HG02759 (cell line): Measurements from ENCODE around the gene EXOC4.

Source experiments
- ATAC-seq: cut with Tn5 transposase; IDR thresholded peaks from one replicate; pipeline ENCODE4 v1.9.1; 2021; ENCODE audit warnings: mild to moderate bottlenecking, moderate library complexity; ENCODE audit not compliant: unreplicated experiment

EXOC4 gene

DNA sequence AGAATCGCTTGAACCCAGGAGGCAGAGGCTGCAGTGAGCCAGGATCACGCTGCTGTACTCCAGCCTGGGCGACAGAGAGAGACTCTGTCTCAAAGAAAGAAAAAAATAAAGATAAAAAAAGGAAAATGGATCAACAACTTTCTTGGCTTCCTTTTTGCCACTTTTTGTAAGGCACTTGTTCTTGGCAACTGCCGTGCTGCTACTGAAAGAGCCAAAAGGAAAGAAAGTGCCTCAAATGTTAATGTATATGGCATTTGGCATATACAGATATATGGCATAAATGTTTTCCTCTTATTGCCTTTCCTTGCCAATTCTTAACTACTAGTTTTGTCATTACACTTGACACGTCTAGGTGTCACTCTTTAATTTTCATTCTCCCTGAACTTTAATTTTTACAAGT lies 480.5 kb downstream of the EXOC4 start:
- no peak for ATAC-seq

DNA sequence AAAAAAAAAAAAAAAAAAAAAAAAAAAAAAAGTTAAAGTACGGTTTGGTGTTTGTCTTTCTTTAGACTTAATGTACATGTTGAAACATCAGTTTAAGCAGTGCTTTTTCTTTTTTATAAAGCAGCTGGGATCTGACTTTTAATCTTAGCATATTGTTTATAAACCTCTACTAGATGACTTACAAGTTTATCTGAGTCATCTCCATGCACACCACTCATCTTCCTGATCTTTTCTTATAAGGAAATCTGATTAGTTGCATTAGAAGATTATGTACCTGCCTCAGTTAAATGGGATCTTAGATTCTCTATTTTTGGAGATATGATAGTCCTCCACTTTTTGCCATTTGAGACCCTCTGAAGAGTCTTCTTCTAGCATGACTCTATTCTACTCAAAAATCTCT lies 482.3 kb downstream of the EXOC4 start:
- ATAC-seq: no peak

- ATAC-seq: no peak
Observed at GRCh38 chr7:133739817-133740216, 486.9 kb downstream of the EXOC4 start.

- no peak for ATAC-seq
Observed at GRCh38 chr7:133741078-133741477, 488.2 kb downstream of the EXOC4 start.

DNA sequence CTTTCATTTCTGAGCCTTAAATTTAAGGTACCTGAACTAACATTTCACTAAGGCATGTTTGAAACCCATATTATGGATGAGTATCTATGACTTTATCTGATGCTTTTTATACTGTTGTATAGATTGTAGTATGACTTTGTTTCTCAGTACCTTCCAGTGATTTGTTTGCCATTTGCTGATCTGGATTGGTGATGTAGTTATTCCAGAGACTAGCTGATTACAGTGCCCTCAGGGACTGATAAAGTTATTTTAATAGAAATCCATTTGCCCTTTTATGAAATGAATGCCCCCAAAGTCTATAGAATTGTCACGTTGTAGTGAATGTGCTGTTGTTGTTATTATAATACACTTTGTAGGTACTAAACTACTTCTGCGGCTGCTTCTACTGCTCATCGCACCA lies 488.8 kb downstream of the EXOC4 start:
- no peak for ATAC-seq

DNA sequence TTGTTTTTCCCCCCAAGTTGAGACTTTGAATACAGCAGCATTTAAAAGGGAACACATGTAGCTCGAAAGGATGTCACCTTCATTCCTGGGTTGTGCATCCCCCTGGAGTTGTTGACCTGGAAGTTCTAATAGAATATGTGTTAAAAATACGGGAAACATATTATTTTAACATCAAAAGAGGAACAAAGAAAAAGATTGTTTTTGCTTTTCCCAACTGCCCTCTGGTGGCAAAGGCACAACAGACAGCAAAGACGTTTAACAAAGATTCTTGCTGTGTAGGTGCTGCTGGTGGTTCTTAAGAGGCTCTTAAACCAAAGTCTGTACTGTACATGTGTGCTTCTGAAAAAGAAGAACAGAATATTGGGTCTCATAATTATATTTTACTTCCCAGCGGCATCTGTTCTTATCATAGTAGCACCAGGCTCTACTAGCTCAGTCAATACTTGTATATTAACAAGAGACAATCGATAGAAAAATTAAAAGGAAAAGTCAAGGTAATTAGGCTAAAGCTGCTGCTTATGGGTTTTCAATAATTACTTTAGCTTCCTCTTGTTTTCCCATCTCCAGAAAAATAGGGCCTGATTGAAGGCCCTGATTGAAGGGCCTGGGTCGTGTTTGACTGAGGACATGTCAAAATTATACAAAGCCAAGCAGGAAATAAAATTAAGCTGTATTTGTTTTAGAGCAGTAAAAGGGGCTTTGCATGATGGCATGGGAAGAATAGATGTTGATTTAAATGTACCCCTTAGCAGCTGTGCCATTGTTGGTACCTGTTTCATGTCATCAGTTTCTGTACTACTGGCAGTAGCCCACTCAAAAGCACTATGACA lies 490.0 kb downstream of the EXOC4 start:
- no peak for ATAC-seq

DNA sequence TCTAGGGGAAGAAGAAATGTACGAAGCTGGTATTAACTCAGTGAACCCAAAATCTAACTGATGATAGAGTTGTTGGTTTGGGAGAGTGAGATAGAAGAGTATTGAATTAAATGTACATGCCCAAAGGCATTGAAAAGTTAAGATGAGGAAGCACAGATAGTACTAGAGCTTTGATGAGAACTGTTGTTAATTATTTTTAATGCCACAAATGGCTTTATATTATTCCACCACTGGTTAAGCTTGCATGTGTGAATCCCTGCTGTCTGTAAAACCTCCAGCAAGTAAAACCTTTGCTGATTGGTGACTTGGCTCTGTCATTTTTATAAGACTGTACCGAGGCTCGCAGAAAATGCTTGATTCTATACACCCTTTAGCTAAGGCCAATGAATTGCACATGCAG lies 491.6 kb downstream of the EXOC4 start:
- ATAC-seq: no peak

- no peak for ATAC-seq
Observed at GRCh38 chr7:133746305-133746704, 493.4 kb downstream of the EXOC4 start.

GRCh38 chr7:133746847-133747246 lies 494.0 kb downstream of the EXOC4 start:
- ATAC-seq: no peak

GRCh38 chr7:133748443-133749407 lies 495.8 kb downstream of the EXOC4 start:
- no peak for ATAC-seq

- no peak for ATAC-seq
Observed at GRCh38 chr7:133750287-133750686, 497.4 kb downstream of the EXOC4 start.

DNA sequence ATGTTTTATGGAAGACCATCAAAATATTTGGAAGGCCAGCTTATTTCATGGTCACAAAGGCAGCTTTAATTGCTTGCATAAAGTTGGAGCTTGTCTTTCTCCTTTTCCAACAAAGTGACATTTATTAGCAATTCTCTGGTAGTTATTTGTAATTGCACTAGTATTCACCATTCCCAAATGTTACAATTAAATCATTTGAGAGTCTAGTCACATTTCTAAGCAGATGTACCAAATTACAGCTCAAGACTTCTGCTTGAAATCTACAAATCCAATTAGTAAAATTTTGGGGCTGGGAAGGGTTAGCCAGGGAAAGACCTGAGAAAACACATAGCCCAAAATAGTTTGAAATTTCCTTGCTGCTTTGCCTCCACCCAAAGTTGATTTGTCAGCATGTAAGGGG lies 498.2 kb downstream of the EXOC4 start:
- no peak for ATAC-seq

- ATAC-seq: no peak
Observed at GRCh38 chr7:133753513-133753912, 500.6 kb downstream of the EXOC4 start.

DNA sequence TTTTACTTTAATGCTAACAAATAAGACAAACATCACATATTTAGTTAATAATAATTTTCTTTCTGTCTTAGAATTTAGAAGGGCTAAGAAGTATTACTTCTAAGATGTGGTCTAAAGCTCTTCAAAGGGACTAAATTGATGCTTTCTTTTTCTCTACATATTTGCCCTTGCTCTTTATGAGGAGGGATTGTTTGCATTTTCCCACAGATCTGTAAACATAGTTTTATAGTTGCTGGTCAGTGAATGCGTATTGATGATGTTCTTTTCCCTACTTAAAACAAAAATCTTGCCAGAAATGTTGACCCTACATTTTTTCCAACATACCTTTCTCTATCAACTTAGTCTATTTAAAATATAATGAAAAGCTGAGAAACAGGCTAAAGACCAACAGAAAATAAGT lies 501.8 kb downstream of the EXOC4 start:
- ATAC-seq: no peak

DNA sequence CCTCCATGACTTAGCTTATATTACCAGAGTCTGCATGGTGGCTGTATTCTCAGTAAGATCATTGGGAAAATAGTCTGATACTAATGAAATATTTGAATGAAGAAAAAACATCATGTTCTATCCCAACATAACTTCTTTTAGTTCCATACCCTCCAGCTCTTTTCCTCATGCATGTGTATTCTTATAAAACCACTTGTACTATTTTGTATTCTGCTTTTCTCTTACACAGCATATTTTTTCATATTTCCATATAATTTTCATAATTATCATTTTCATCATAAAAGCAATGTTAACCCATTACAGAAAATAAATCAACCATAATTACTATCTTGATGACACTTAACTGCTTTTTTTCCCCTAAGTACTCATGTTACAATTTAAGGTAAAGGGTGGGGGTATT lies 503.0 kb downstream of the EXOC4 start:
- no peak for ATAC-seq

- no peak for ATAC-seq
Observed at GRCh38 chr7:133761443-133761842, 508.6 kb downstream of the EXOC4 start.

GRCh38 chr7:133763076-133763640 lies 510.3 kb downstream of the EXOC4 start:
- ATAC-seq: no peak

GRCh38 chr7:133769668-133770067 lies 516.8 kb downstream of the EXOC4 start:
- no peak for ATAC-seq

GRCh38 chr7:133770863-133771492 lies 518.1 kb downstream of the EXOC4 start:
- no peak for ATAC-seq

GRCh38 chr7:133771788-133772419 lies 519.0 kb downstream of the EXOC4 start:
- ATAC-seq: no peak

- ATAC-seq: no peak
Observed at GRCh38 chr7:133773601-133774000, 520.7 kb downstream of the EXOC4 start.
